WI38 (cell line): ENCODE data around the gene STRN4.
"Not testable (repeated sequence)": the region's sequence is repeated elsewhere in the genome, so short reads cannot be mapped to it uniquely, and the experiment has no call there.

ENCODE experiments used
- H3K4me3 ChIP-seq: 2 replicates; pipeline ENCODE4 v1.5.1; 2011; ENCODE audit warnings: low read depth, mild to moderate bottlenecking, control low read depth, low read length
- TF ChIP-seq, protein P1 (sequence below): IDR thresholded peaks from 2 replicates; pipeline ENCODE4 v1.5.1; 2012; ENCODE audit warnings: low read depth, mild to moderate bottlenecking, control low read depth, low read length

STRN4 gene

GRCh38 chr19:46714444-46715106 is 31.7 kb downstream of the STRN4 start:
- peak overlapping the region; percentile 84 for H3K4me3 ChIP-seq
- TF ChIP-seq, protein P1, sequence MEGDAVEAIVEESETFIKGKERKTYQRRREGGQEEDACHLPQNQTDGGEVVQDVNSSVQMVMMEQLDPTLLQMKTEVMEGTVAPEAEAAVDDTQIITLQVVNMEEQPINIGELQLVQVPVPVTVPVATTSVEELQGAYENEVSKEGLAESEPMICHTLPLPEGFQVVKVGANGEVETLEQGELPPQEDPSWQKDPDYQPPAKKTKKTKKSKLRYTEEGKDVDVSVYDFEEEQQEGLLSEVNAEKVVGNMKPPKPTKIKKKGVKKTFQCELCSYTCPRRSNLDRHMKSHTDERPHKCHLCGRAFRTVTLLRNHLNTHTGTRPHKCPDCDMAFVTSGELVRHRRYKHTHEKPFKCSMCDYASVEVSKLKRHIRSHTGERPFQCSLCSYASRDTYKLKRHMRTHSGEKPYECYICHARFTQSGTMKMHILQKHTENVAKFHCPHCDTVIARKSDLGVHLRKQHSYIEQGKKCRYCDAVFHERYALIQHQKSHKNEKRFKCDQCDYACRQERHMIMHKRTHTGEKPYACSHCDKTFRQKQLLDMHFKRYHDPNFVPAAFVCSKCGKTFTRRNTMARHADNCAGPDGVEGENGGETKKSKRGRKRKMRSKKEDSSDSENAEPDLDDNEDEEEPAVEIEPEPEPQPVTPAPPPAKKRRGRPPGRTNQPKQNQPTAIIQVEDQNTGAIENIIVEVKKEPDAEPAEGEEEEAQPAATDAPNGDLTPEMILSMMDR: no peak

DNA sequence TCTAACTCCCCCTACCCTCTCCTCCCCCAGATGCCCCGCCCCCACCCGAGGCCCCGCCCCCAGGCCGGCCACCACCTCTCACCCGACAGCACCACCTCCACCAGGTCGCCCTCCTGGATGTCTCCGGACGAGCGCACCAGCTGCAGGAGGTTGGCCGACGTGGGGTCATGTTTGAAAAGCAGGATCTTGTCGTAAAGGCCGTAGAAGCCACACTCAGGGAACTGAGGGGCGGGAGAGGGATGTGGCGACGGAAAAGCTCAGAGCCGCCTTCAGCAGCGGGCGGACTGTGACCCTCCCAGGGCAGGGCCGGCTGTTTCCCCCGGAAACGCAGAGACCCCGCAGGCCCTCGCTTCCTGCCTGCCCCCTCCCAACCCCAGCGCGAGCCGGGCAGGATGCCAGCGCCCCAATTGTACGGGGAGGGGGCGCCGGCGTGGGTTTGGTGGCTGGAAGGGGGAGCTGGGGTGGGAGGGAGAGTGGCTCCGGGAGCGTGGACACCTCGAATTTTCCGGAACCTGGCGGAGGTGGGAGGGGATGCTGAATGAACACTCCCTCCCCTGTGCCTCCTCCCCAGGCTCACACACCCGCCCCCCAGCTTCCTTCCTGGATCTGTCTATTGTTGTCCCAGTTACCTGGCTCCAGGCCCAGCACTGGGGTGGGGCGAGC is 32.3 kb downstream of the STRN4 start:
- TF ChIP-seq, protein P1: no peak
- H3K4me3 ChIP-seq: peak overlapping the region; percentile 84

DNA sequence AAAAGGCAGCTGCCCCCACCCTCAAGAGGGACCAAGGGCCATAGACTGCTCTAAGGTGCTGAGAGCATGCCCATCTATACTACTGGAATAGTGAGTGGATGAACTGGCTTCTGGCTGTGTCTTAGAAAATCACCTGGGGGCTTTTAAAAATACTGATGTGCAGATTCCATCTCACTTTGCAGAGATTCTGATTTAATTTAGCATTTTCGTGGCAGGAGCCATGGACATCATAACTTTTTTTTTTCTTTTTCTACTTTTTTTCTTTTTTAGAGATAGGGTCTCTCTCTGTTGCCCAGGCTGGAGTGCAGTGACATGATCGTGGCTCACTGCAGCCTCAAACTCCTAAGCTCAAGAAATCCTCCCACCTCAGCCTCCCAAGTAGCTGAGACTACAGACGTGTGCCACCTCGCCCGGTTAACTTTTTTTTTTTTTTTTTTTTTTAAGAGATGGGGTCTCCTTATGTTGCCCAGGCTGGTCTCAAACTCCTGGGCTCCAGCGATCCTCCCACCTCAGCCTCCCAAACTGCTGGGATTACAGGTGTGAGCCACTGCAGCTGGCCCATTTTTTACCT is 33.4 kb downstream of the STRN4 start:
- not testable (repeated sequence) for H3K4me3 ChIP-seq

DNA sequence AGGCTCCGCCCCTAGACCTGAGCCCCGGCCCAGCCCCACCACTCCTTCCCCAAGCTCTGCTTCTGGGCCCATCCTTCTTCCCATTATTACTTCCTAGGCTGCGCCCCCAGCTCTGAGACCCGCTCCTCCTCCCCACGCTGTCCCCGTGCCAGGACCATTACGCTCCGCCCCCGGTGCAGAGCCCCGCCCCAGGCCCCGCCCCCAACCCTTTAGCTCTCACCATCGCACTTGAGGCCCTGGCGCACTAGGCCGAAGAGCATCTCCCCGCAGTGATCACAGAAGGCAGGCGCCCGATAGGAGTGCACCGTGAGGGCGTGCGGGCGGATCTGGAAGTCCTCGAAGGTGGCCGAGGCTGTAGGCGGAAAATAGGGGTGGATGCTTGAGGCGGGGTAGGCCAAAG is 35.6 kb downstream of the STRN4 start:
- TF ChIP-seq, protein P1: no peak
- H3K4me3 ChIP-seq: no peak overlapping the region

GRCh38 chr19:46704379-46705076 is 41.7 kb downstream of the STRN4 start:
- no peak overlapping the region for H3K4me3 ChIP-seq
- TF ChIP-seq, protein P1: peak; percentile 97

GRCh38 chr19:46700704-46701103 is 45.5 kb downstream of the STRN4 start:
- no peak overlapping the region for H3K4me3 ChIP-seq
- TF ChIP-seq, protein P1: no peak

GRCh38 chr19:46698395-46699321 is 47.6 kb downstream of the STRN4 start:
- no peak overlapping the region for H3K4me3 ChIP-seq
- TF ChIP-seq, protein P1: no peak
